ENCODE data around the gene ZBTB7C. TPM values are rescaled to one million over a fixed set of nuclear protein-coding genes. Genes with fewer than 3 reads are reported as not detected.

The ZBTB7C gene
- total and polyA plus RNA-seq, 10 of the 15 experiments (the other 5 are each of a cell fraction or from before 2014, with no cell fraction given): under 0.01 to 0.08 (median 0.01) TPM; not detected in 7

DNA sequence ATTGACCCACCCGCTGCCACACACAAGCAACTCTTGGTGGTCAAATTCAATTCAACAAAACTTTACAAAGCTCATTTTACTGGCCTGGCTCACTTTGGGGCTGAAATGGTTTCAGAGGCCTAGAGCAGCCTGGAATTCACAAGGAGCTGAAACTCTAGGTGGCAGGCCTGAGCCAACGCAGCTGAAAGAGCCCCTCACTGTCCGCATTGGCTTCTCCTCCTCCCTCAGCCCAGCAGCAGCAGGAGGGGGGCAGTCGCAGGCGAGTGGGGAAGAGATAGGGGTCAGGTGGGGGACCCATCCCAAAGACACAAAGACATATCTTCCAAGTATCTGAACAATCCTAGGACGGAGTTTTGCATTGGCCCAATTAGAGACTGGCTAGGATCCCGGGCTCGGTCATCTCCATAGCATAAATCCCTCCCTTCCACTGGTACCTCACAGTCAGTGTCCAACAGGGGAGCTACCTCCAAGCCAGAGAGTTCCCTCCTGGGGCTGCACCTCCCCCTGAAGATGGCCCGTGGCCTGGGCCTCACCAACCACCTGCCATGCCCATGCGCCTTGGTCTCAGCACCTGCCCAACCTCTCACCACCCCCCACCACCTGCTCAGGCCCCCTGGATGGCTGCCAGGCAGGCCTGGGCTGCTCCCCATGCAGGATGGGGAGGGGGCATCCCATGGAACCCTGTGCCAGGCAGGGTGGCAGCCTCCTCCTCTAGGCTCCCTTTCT lies 113.4 kb downstream of the ZBTB7C start:
- H3K9ac ChIP-seq (ENCODE audit: control insufficient read depth, insufficient read depth, low read length): no peak overlapping the region
- in situ Hi-C loops (cut with MboI): no loop called here
- WGBS (ENCODE audit: insufficient coverage, insufficient replicate concordance, low lambda C conversion rate, missing lambda C conversion rate): 45% methylated on average over 10 of the region's 10 CpGs
- RAD21 ChIA-PET (ENCODE audit: unreplicated experiment): no interaction called here
- FAIRE-seq (no peak), DNase-seq (ENCODE audit: low read depth, low spot score) (no peak), ATAC-seq (no peak)
- H4K20me1 ChIP-seq (ENCODE audit: control insufficient read depth, insufficient read depth): no peaks in the 10 kb centered on the region
- H3K4me3 ChIP-seq: no peak overlapping the region
- no peak overlapping the region for H2AFZ ChIP-seq (ENCODE audit: control insufficient read depth, low read depth, low read length)
- BruUV-seq (replicated peaks): no TSS peak
- no peaks in the 10 kb centered on the region for H3K79me2 ChIP-seq (ENCODE audit: control insufficient read depth, insufficient read depth, low read length)
- H3K27me3 ChIP-seq (replicated peaks in 1 of 2; ENCODE audit: control insufficient read depth in 2 of 2, insufficient read depth in 2 of 2, low read length in 1 of 2): no peaks in the 10 kb centered on the region
- SMC1A ChIA-PET (ENCODE audit: uncharacterized antibody, unreplicated experiment): no interaction called here
- no peaks in the 10 kb centered on the region for H3K9me3 ChIP-seq (replicated peaks; ENCODE audit: control insufficient read depth, insufficient read depth, low read length)
- TF ChIP-seq PML (IDR thresholded peaks at IDR 0.05; ENCODE audit: low read length): no peak
- TF ChIP-seq PAX5 (IDR thresholded peaks at IDR 0.05; ENCODE audit: borderline replicate concordance, low read depth, low read length): no peak
- TF ChIP-seq BCL11A (IDR thresholded peaks at IDR 0.05; ENCODE audit: low read depth, low read length): no peak
- no peak overlapping the region for H3K27ac ChIP-seq (ENCODE audit: control insufficient read depth, insufficient read depth)
- no peaks in the 10 kb centered on the region for H3K36me3 ChIP-seq (ENCODE audit: control insufficient read depth in 2 of 2, insufficient read depth in 2 of 2, low read length in 1 of 2)
- intact Hi-C loops (cut with micrococcal nuclease; ENCODE audit: unreplicated experiment): no loop called here
- H3K4me2 ChIP-seq (ENCODE audit: control insufficient read depth, insufficient read depth): no peak overlapping the region
- POLR2A ChIA-PET: no interaction called here
- CTCF ChIA-PET: interaction anchor here (0.8 kb wide), 1 partner anchor 149 kb away, joined by 3 read pairs; no protein-coding TSS in a partner anchor
- no peaks in the 10 kb centered on the region for H3K4me1 ChIP-seq (ENCODE audit: control insufficient read depth, insufficient read depth, low read length)

DNA sequence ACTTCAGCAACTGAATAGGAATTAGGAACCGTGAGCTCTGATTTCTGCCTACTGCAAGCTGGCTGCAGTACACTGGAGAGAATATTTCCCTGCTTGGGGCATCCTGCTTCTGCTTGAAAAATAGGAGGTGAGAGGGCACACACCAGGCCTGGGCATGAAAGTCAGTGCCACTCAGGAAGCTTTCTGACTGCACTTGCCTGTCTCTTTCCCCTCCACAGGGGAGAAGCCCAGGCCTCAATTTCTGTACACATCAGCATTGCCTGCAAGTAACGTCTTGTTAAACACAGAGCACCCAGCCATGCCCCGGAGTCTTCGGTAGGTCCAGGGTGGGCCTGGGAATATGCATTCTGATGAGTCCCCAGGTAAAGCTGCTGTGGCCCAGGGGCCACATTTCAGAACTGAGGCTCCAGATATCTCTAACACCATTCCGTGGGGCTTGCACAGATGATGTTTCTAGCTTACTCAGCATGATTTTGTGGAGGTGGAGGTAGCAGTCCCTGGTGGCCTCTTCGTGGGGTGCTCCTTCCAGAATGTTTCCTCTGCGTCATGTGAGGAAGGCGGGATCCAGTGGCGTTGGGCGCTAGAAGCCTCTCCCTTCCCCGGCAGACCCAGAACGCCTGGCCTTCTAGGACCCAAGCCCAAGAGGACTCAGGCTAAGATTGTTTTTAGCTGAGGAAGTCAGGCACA lies 114.1 kb downstream of the ZBTB7C start:
- ChIA-PET SMC1A (ENCODE audit: uncharacterized antibody, unreplicated experiment) (no interaction called here), CTCF (interaction anchor here (0.8 kb wide), 1 partner anchor 150 kb away, joined by 3 read pairs; no protein-coding TSS in a partner anchor), RAD21 (ENCODE audit: unreplicated experiment) (no interaction called here), POLR2A (no interaction called here)
- DNase-seq (ENCODE audit: low read depth, low spot score) (no peak), ATAC-seq (no peak), FAIRE-seq (no peak)
- H2AFZ ChIP-seq (ENCODE audit: control insufficient read depth, low read depth, low read length): no peak overlapping the region
- H3K9me3 ChIP-seq (replicated peaks; ENCODE audit: control insufficient read depth, insufficient read depth, low read length): no peaks in the 10 kb centered on the region
- no peaks in the 10 kb centered on the region for H4K20me1 ChIP-seq (ENCODE audit: control insufficient read depth, insufficient read depth)
- no peaks in the 10 kb centered on the region for H3K36me3 ChIP-seq (ENCODE audit: control insufficient read depth in 2 of 2, insufficient read depth in 2 of 2, low read length in 1 of 2)
- in situ Hi-C loops (cut with MboI): no loop called here
- H3K4me2 ChIP-seq (ENCODE audit: control insufficient read depth, insufficient read depth): no peak overlapping the region
- no TSS peak for BruUV-seq (replicated peaks)
- no peaks in the 10 kb centered on the region for H3K27me3 ChIP-seq (replicated peaks in 1 of 2; ENCODE audit: control insufficient read depth in 2 of 2, insufficient read depth in 2 of 2, low read length in 1 of 2)
- no peak overlapping the region for H3K4me3 ChIP-seq
- no peak overlapping the region for H3K9ac ChIP-seq (ENCODE audit: control insufficient read depth, insufficient read depth, low read length)
- 47% methylated on average over 12 of the region's 12 CpGs for WGBS (ENCODE audit: insufficient coverage, insufficient replicate concordance, low lambda C conversion rate, missing lambda C conversion rate)
- H3K79me2 ChIP-seq (ENCODE audit: control insufficient read depth, insufficient read depth, low read length): no peaks in the 10 kb centered on the region
- H3K4me1 ChIP-seq (ENCODE audit: control insufficient read depth, insufficient read depth, low read length): no peaks in the 10 kb centered on the region
- intact Hi-C loops (cut with micrococcal nuclease; ENCODE audit: unreplicated experiment): no loop called here
- H3K27ac ChIP-seq (ENCODE audit: control insufficient read depth, insufficient read depth): no peak overlapping the region
- TF ChIP-seq BCL3 (IDR thresholded peaks at IDR 0.05; ENCODE audit: borderline replicate concordance, insufficient read depth, low read depth, low read length, poor library complexity, severe bottlenecking): no peak
- no peak for TF ChIP-seq SUZ12 (IDR thresholded peaks at IDR 0.05; ENCODE audit: unreplicated experiment)
- TF ChIP-seq, protein P1, sequence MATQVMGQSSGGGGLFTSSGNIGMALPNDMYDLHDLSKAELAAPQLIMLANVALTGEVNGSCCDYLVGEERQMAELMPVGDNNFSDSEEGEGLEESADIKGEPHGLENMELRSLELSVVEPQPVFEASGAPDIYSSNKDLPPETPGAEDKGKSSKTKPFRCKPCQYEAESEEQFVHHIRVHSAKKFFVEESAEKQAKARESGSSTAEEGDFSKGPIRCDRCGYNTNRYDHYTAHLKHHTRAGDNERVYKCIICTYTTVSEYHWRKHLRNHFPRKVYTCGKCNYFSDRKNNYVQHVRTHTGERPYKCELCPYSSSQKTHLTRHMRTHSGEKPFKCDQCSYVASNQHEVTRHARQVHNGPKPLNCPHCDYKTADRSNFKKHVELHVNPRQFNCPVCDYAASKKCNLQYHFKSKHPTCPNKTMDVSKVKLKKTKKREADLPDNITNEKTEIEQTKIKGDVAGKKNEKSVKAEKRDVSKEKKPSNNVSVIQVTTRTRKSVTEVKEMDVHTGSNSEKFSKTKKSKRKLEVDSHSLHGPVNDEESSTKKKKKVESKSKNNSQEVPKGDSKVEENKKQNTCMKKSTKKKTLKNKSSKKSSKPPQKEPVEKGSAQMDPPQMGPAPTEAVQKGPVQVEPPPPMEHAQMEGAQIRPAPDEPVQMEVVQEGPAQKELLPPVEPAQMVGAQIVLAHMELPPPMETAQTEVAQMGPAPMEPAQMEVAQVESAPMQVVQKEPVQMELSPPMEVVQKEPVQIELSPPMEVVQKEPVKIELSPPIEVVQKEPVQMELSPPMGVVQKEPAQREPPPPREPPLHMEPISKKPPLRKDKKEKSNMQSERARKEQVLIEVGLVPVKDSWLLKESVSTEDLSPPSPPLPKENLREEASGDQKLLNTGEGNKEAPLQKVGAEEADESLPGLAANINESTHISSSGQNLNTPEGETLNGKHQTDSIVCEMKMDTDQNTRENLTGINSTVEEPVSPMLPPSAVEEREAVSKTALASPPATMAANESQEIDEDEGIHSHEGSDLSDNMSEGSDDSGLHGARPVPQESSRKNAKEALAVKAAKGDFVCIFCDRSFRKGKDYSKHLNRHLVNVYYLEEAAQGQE (IDR thresholded peaks at IDR 0.05; ENCODE audit: low read depth, low read length): no peak
- TF ChIP-seq SREBF1 (IDR thresholded peaks at IDR 0.05; ENCODE audit: low read length): no peak
- TF ChIP-seq ZBED1 (IDR thresholded peaks at IDR 0.05; ENCODE audit: borderline replicate concordance): no peak
- no peak for TF ChIP-seq YY1 (IDR thresholded peaks at IDR 0.05; ENCODE audit: low read depth, low read length)
- no peak for TF ChIP-seq RELA (IDR thresholded peaks at IDR 0.05; ENCODE audit: borderline replicate concordance, partially characterized antibody)
- no peak for TF ChIP-seq NR2C2 (IDR thresholded peaks at IDR 0.05; ENCODE audit: borderline replicate concordance, control insufficient read depth, insufficient read length, low read depth)

Data from GM12878 (cell line).